HL-60 (cell line): Measurements from ENCODE around the gene EPB41L2.

Experiments used
- DNase-seq, 2 experiments: peaks; one replicate each; pipeline ENCODE4 v3.0.0-alpha.2; 2010 to 2020; ENCODE audit warnings: low read depth in 1 of 2, low spot score in 1 of 2
- H3K27ac ChIP-seq: fragments of 250-450 bp; sonication (Bioruptor Pico); replicated peaks from 2 replicates; pipeline ENCODE4 v1.5.1; 2020; ENCODE audit warnings: mild to moderate bottlenecking, moderate library complexity
- H3K27me3 ChIP-seq: fragments of 250-450 bp; sonication (Bioruptor Pico); 2 replicates; pipeline ENCODE4 v1.5.1; 2021; ENCODE audit warnings: mild to moderate bottlenecking, moderate library complexity; ENCODE audit not compliant: insufficient read depth, poor library complexity, severe bottlenecking
- H3K4me3 ChIP-seq: replicated peaks from 2 replicates; pipeline ENCODE4 v1.5.1; 2011; ENCODE audit warnings: mild to moderate bottlenecking, control low read depth, low read length; ENCODE audit not compliant: insufficient read depth
- CTCF ChIP-seq: IDR thresholded peaks from one replicate; pipeline ENCODE4 v1.5.1; 2011; ENCODE audit warnings: low read length, control low read depth, inconsistent platforms; ENCODE audit not compliant: insufficient read depth
- GABPA ChIP-seq: IDR thresholded peaks from 2 replicates; pipeline ENCODE4 v1.6.1; 2012; ENCODE audit warnings: low read depth
- POLR2AphosphoS5 ChIP-seq: IDR thresholded peaks from 2 replicates; pipeline ENCODE4 v1.6.1; 2012; ENCODE audit warnings: low read depth
- REST ChIP-seq: IDR thresholded peaks from 2 replicates; pipeline ENCODE4 v1.6.1; 2012; ENCODE audit warnings: low read depth; ENCODE audit not compliant: insufficient replicate concordance
- SPI1 ChIP-seq: IDR thresholded peaks from 2 replicates; pipeline ENCODE4 v1.6.1; 2012; ENCODE audit warnings: low read depth, mild to moderate bottlenecking, borderline replicate concordance

The EPB41L2 gene

DNA sequence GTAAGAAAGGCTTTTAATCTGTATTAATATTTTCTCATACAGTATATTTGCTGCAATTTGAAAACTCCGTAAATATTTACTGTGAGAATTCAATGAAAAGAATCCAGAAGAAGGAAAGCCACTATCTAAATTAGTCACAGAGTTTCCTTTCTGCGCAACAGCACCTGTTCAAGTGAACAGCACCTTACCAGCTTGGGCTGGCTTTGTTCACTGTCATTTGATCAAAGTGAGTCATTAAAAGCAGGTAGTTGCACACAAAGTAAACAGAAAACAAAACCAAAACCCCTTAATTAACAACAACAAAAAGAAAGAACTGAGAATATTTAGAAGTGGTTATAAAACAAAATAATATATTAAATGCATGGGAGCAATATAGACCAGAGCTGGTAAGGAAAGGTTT lies 223.0 kb downstream of the EPB41L2 start:
- no peaks in the 10 kb centered on the region for H3K27me3 ChIP-seq
- H3K27ac ChIP-seq: no peak overlapping the region
- TF ChIP-seq SPI1 (no peak), POLR2AphosphoS5 (no peak), GABPA (no peak), CTCF (no peak), REST (no peak)
- no peak overlapping the region for H3K4me3 ChIP-seq
- DNase-seq: no peak

DNA sequence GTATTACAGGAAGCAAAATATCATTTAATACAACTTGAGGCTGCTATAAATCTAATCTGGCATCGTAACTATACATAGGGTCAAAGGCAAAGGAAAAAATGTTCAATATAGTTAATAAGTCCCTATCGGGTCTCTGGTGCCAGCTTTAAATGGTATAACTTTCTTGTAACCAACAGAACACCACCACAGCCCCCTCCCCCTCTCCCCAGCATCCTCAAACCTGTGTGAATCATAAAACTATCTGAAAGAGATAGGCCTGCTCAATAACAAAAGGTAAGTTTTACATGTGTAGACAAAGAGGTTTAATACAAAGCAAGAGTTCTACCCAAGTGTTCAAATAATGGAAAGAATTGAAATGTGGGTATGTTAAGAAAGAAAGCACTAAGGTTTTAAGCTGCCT lies 223.7 kb downstream of the EPB41L2 start:
- no peak overlapping the region for H3K4me3 ChIP-seq
- no peak overlapping the region for H3K27ac ChIP-seq
- DNase-seq: no peak
- no peaks in the 10 kb centered on the region for H3K27me3 ChIP-seq
- TF ChIP-seq SPI1 (no peak), POLR2AphosphoS5 (no peak), CTCF (no peak), GABPA (no peak), REST (no peak)

DNA sequence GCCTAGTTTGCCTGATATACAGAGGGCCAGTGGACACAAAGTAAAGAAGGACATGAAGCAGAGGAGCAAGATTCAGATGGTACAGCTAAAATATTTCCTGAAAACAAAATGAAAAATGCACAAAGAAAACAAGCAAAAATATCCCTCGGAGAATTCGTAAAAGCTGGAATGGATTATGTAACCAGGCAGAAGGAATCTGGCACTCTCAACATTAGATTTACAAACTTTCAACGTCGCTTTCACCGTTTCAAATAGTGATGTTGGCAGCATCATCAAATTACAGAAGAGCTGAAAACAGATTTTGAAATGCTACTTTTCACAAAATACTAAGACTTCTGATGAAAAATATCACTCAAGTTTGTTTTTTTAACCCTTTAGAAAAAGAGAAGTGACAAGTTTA lies 224.1 kb downstream of the EPB41L2 start:
- no peaks in the 10 kb centered on the region for H3K27me3 ChIP-seq
- H3K4me3 ChIP-seq: no peak overlapping the region
- H3K27ac ChIP-seq: no peak overlapping the region
- no peak for DNase-seq
- no peak for TF ChIP-seq POLR2AphosphoS5

- TF ChIP-seq GABPA (no peak), CTCF (no peak)
- Histone ChIP-seq H3K4me3 (no peak overlapping the region), H3K27me3 (no peaks in the 10 kb centered on the region), H3K27ac (no peak overlapping the region)
- no peak for DNase-seq
These were observed 224.7 kb downstream of the EPB41L2 start for GRCh38 chr6:130838250-130838860.
